Astrocyte (in vitro differentiated cells and primary cell): ENCODE measurements around the gene CTDSPL. TPM values are rescaled to one million over a fixed set of nuclear protein-coding genes. Genes with fewer than 3 reads are reported as not detected.

Experiments
- DNase-seq: peaks from one replicate; pipeline ENCODE4 v3.0.0-alpha.2; 2010; ENCODE audit warnings: low read depth
- FAIRE-seq: peaks from 2 replicates; lab custom pipeline; 2011; peaks lifted over from hg19 to GRCh38; lab: Jason Lieb, UNC
- H2AFZ ChIP-seq: 2 replicates; pipeline ENCODE4 v1.6.0; 2012; ENCODE audit warnings: low read depth, low read length, inconsistent platforms
- H3K27ac ChIP-seq: 2 replicates; pipeline ENCODE4 v1.5.1; 2011; ENCODE audit warnings: low read depth, low read length, inconsistent platforms
- H3K27me3 ChIP-seq: 2 replicates; pipeline ENCODE4 v1.6.0; 2011; ENCODE audit warnings: low read length, inconsistent platforms; ENCODE audit not compliant: insufficient read depth
- H3K36me3 ChIP-seq: 2 replicates; pipeline ENCODE4 v1.5.1; 2011; ENCODE audit warnings: low read length, inconsistent platforms; ENCODE audit not compliant: insufficient read depth
- H3K4me1 ChIP-seq: 2 replicates; pipeline ENCODE4 v1.5.1; 2011; ENCODE audit warnings: low read length, inconsistent platforms; ENCODE audit not compliant: insufficient read depth
- H3K4me2 ChIP-seq: 2 replicates; pipeline ENCODE4 v1.6.0; 2012; ENCODE audit warnings: low read length, inconsistent platforms
- H3K4me3 ChIP-seq: 2 replicates; pipeline ENCODE4 v1.5.1; 2011; ENCODE audit warnings: low read depth, mild to moderate bottlenecking, low read length, inconsistent platforms; ENCODE audit not compliant: insufficient read depth
- H3K79me2 ChIP-seq: 2 replicates; pipeline ENCODE4 v1.6.0; 2012; ENCODE audit warnings: mild to moderate bottlenecking, low read length, inconsistent platforms; ENCODE audit not compliant: insufficient read depth
- H3K9ac ChIP-seq: 2 replicates; pipeline ENCODE4 v1.6.0; 2012; ENCODE audit warnings: mild to moderate bottlenecking, low read length, inconsistent platforms
- H3K9me3 ChIP-seq: 2 replicates; pipeline ENCODE4 v1.5.1; 2012; ENCODE audit warnings: low read depth, mild to moderate bottlenecking, low read length, inconsistent platforms; ENCODE audit not compliant: insufficient read depth
- H4K20me1 ChIP-seq: 2 replicates; pipeline ENCODE4 v1.6.0; 2012; ENCODE audit warnings: low read length, inconsistent platforms; ENCODE audit not compliant: insufficient read depth
- H3K27ac Mint-ChIP-seq: one replicate; pipeline ENCODE4 v1.8.0; 2021; ENCODE audit warnings: mild to moderate bottlenecking, mixed read lengths; ENCODE audit not compliant: unreplicated experiment
- H3K27me3 Mint-ChIP-seq: one replicate; pipeline ENCODE4 v1.8.0; 2021; ENCODE audit warnings: low read depth, mixed read lengths; ENCODE audit not compliant: unreplicated experiment
- H3K36me3 Mint-ChIP-seq: one replicate; pipeline ENCODE4 v1.8.0; 2021; ENCODE audit warnings: low read depth, mixed read lengths; ENCODE audit not compliant: unreplicated experiment
- H3K4me1 Mint-ChIP-seq: one replicate; pipeline ENCODE4 v1.8.0; 2021; ENCODE audit warnings: low read depth, mixed read lengths; ENCODE audit not compliant: unreplicated experiment
- H3K4me3 Mint-ChIP-seq: one replicate; pipeline ENCODE4 v1.8.0; 2021; ENCODE audit warnings: mild to moderate bottlenecking, moderate library complexity, mixed read lengths; ENCODE audit not compliant: unreplicated experiment
- H3K9me3 Mint-ChIP-seq: one replicate; pipeline ENCODE4 v1.8.0; 2021; ENCODE audit warnings: mild to moderate bottlenecking, mixed read lengths; ENCODE audit not compliant: unreplicated experiment
- EZH2 ChIP-seq: IDR thresholded peaks from 2 replicates; pipeline ENCODE4 v1.6.1; 2012; ENCODE audit warnings: mild to moderate bottlenecking, low read length, inconsistent platforms; ENCODE audit not compliant: insufficient read depth
- total RNA-seq: library from RNA; stranded (reverse); gene quantifications from 2 replicates; pipeline ENCODE4 v1.2.1, GENCODE V29; 2021
- TF ChIP-seq, protein P1 (sequence below): IDR thresholded peaks from 2 replicates; pipeline ENCODE4 v1.5.1; 2011; ENCODE audit warnings: low read depth, mild to moderate bottlenecking, inconsistent platforms, low read length, moderate library complexity; ENCODE audit not compliant: insufficient read depth

CTDSPL gene
- total RNA-seq, 1 donor from 2014 or later: 37.9 TPM

DNA sequence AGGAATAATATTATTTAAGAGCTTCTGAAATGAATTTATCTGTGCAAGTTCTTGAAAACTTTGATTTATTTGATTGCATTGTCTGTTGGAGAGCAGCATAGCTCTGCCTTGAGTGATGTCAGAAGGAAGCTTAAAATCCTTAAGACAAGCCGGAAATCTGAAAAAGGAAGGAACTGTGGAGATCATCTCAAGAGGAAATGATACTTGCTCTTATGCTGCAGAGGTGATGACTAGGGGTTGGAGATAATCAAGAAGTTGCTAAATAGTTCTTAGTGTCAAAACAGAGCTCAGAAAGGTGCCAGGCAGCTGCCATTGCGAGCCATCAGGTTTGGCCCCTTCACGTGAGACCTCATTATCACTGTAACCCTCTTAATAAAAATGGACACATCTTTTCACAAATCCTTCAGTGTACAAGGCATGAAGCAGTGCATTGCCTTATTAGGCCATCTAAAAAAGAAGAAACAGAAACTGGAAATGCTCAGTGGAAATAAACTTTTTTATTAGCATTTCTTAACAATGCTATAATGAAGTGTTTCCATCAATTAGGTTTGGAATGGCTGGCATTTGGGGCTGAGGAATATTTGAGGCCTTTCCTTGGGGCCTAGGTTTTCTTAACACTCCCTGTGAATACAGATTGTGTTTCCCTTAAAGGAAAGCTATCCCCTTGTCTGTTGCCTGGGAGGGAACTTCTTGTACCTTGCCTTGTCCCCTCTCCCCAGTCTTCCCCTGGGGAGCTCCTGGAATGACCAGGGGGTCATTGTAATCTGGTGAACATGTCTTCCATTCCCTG lies 94.4 kb downstream of the CTDSPL start:
- no peak for FAIRE-seq
- H3K4me1 Mint-ChIP-seq: peaks cover 14% of the 10 kb centered on the region
- H3K4me3 Mint-ChIP-seq: no peak overlapping the region
- H2AFZ ChIP-seq: no peak overlapping the region
- peaks cover 8% of the 10 kb centered on the region for H3K36me3 Mint-ChIP-seq
- no peaks in the 10 kb centered on the region for H3K79me2 ChIP-seq
- no peak overlapping the region for H3K9ac ChIP-seq
- no peak for DNase-seq
- H4K20me1 ChIP-seq: no peaks in the 10 kb centered on the region
- no peak overlapping the region for H3K27ac ChIP-seq
- H3K27me3 ChIP-seq: no peaks in the 10 kb centered on the region
- H3K27me3 Mint-ChIP-seq: no peaks in the 10 kb centered on the region
- H3K4me1 ChIP-seq: no peaks in the 10 kb centered on the region
- no peak overlapping the region for H3K4me2 ChIP-seq
- H3K9me3 ChIP-seq: no peaks in the 10 kb centered on the region
- H3K36me3 ChIP-seq: peaks cover 5% of the 10 kb centered on the region
- H3K4me3 ChIP-seq: no peak overlapping the region
- no peaks in the 10 kb centered on the region for H3K9me3 Mint-ChIP-seq
- TF ChIP-seq, protein P1, sequence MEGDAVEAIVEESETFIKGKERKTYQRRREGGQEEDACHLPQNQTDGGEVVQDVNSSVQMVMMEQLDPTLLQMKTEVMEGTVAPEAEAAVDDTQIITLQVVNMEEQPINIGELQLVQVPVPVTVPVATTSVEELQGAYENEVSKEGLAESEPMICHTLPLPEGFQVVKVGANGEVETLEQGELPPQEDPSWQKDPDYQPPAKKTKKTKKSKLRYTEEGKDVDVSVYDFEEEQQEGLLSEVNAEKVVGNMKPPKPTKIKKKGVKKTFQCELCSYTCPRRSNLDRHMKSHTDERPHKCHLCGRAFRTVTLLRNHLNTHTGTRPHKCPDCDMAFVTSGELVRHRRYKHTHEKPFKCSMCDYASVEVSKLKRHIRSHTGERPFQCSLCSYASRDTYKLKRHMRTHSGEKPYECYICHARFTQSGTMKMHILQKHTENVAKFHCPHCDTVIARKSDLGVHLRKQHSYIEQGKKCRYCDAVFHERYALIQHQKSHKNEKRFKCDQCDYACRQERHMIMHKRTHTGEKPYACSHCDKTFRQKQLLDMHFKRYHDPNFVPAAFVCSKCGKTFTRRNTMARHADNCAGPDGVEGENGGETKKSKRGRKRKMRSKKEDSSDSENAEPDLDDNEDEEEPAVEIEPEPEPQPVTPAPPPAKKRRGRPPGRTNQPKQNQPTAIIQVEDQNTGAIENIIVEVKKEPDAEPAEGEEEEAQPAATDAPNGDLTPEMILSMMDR: no peak
- TF ChIP-seq EZH2: no peak
- no peak overlapping the region for H3K27ac Mint-ChIP-seq

DNA sequence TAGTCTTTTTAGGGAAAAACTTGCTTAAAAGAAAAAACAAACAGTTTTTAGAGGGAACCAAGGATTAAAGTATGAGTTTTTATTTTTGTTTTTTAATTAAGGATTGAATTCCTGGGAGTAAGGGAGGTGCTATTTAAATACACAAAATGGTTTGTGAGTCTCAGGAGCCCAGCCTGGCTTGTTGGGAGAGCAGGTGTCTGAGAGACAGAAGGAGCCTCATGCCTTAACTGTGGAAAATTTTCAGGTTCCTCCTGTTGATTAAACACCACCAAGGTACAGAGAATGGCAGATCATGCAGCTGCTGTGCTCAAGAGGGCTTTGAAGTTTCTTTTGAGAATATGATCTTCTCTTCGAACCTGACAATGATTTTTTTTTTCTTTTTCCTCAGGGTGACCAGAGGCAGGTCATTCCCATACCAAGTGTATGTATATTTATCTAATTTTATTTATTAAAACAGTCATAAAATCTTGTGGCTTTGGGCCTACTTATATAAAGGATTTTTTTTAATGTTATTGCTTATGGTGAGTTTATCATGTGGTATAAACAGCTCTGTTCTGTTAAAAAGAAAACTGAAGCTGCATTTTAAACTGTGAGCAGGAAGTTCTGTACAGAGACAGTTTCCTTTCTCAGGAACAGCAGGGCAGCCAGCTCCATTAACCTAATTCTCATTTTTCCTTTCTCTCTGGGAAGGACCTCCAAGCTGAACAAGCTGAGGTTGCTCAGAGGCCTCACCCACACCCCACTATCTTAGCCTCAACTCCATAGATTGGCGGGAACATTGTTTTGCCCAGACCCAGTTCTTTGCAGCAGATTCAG lies 95.3 kb downstream of the CTDSPL start:
- Mint-ChIP-seq H3K27me3 (no peaks in the 10 kb centered on the region), H3K4me1 (peaks cover 17% of the 10 kb centered on the region), H3K27ac (peak overlapping the region; percentile 24), H3K9me3 (no peaks in the 10 kb centered on the region), H3K4me3 (no peak overlapping the region), H3K36me3 (peaks cover 8% of the 10 kb centered on the region)
- no peaks in the 10 kb centered on the region for H3K9me3 ChIP-seq
- FAIRE-seq (no peak), DNase-seq (no peak)
- H4K20me1 ChIP-seq: no peaks in the 10 kb centered on the region
- H3K4me1 ChIP-seq: no peaks in the 10 kb centered on the region
- H3K36me3 ChIP-seq: peaks cover 5% of the 10 kb centered on the region
- H3K4me3 ChIP-seq: no peak overlapping the region
- H3K27me3 ChIP-seq: no peaks in the 10 kb centered on the region
- TF ChIP-seq, protein P1: no peak
- TF ChIP-seq EZH2: no peak
- H3K4me2 ChIP-seq: no peak overlapping the region
- no peak overlapping the region for H3K27ac ChIP-seq
- no peak overlapping the region for H2AFZ ChIP-seq
- H3K79me2 ChIP-seq: no peaks in the 10 kb centered on the region
- H3K9ac ChIP-seq: no peak overlapping the region

DNA sequence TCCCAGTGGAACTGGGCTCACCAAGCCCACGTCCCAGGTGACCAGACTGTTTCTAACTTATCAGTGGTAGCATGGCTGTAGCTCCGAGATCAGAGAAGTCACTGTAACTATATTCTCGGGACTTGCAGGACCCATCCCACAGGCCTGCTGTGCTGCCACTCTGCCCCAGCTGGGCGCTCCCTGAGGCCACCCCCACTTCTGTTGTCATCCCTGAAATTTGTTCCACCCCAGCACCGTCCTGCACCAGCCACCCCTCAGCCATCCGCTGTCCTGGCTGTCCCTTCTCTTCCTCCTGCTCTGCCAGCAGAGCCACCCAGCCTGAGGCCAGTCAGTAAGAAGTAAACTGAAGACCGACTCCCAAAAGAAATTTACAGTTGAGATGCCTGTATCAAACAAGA lies 95.9 kb downstream of the CTDSPL start:
- Histone ChIP-seq H3K79me2 (no peaks in the 10 kb centered on the region), H2AFZ (no peak overlapping the region), H3K4me3 (no peak overlapping the region), H3K4me1 (no peaks in the 10 kb centered on the region), H4K20me1 (no peaks in the 10 kb centered on the region), H3K4me2 (no peak overlapping the region), H3K9ac (no peak overlapping the region), H3K27me3 (no peaks in the 10 kb centered on the region), H3K9me3 (no peaks in the 10 kb centered on the region), H3K27ac (no peak overlapping the region), H3K36me3 (peaks cover 5% of the 10 kb centered on the region)
- TF ChIP-seq, protein P1: no peak
- no peak for TF ChIP-seq EZH2
- Mint-ChIP-seq H3K27me3 (no peaks in the 10 kb centered on the region), H3K4me3 (no peak overlapping the region), H3K9me3 (no peaks in the 10 kb centered on the region), H3K36me3 (peaks cover 8% of the 10 kb centered on the region), H3K27ac (no peak overlapping the region), H3K4me1 (peaks cover 19% of the 10 kb centered on the region)
- DNase-seq (no peak), FAIRE-seq (no peak)
